HCT116 (cell line): ENCODE measurements around the gene DNLZ. TPM values are rescaled to one million over a fixed set of nuclear protein-coding genes. Genes with fewer than 3 reads are reported as not detected.
"Not testable (repeated sequence)": the region's sequence is repeated elsewhere in the genome, so short reads cannot be mapped to it uniquely, and the experiment has no call there.

ENCODE experiments used
- ATAC-seq: fragments of 200-7000 bp; cut with Tn5 transposase; 2 replicates; pipeline ENCODE4 v1.9.1; 2020; ENCODE audit warnings: mild to moderate bottlenecking, moderate library complexity
- BruUV-seq: library from RNA; stranded (reverse); fragments of 400-500 nt; replicated peaks from 2 replicates; lab custom pipeline; 2021; lab: Mats Ljungman, UMichigan
- CTCF ChIA-PET: fragments of 300-600 bp; sonication (Branson Sonifier 250); formaldehyde crosslinking; loops from one replicate; lab custom pipeline; 2021; ENCODE audit warnings: antibody characterized with exemption; lab: Charles Lee
- POLR2A ChIA-PET: fragments of 300-600, 350-600 bp; sonication (Branson Sonifier 250); formaldehyde crosslinking; loops from one replicate; lab custom pipeline; 2021; ENCODE audit warnings: antibody characterized with exemption; lab: Charles Lee
- RAD21 ChIA-PET, 2 experiments: fragments of 300-600 bp; sonication (Branson Sonifier 250); formaldehyde crosslinking; loops; one replicate each; lab custom pipeline; 2023; ENCODE audit warnings: low total read pairs in 2 of 2; ENCODE audit not compliant: uncharacterized antibody in 2 of 2, unreplicated experiment in 2 of 2, low non-redundant PET in 1 of 2; lab: Charles Lee
- DNase-seq: peaks from one replicate; pipeline ENCODE4 v3.0.0-alpha.2; 2010; ENCODE audit warnings: low read depth, low spot score
- H2AFZ ChIP-seq: fragments of 200-600 bp; shearing (Covaris generic), sonication (generic); 2 replicates; pipeline ENCODE4 v1.6.1; 2017; ENCODE audit warnings: low read depth, mixed run types, mixed read lengths, antibody characterized with exemption, low read length; ENCODE audit not compliant: poor library complexity, severe bottlenecking
- H3K27ac ChIP-seq: 2 replicates; pipeline ENCODE4 v1.5.1; 2012; ENCODE audit warnings: low read depth, low read length
- H3K27me3 ChIP-seq: fragments of 200-600 bp; sonication (generic); 2 replicates; pipeline ENCODE4 v1.6.1; 2016; ENCODE audit warnings: mixed run types, low read length, mixed read lengths; ENCODE audit not compliant: insufficient read depth
- H3K36me3 ChIP-seq, 2 experiments: fragments of 200-500 bp in 1 of 2; fragments of 200-600 bp in 1 of 2; sonication (Bioruptor generic) in 1 of 2; sonication (generic) in 1 of 2; 2 replicates each; pipeline versions ENCODE4 v1.5.1 to v1.6.1; 2014 to 2016; ENCODE audit warnings: low read length in 2 of 2, inconsistent platforms in 1 of 2, mixed read lengths in 1 of 2, mixed run types in 1 of 2; ENCODE audit not compliant: insufficient read depth in 2 of 2, control insufficient read depth in 1 of 2
- H3K4me1 ChIP-seq, 2 experiments: fragments of 200-600 bp in 1 of 2; sonication (generic) in 1 of 2; 2 replicates each; pipeline versions ENCODE4 v1.5.1 to v1.6.1; 2012 to 2017; ENCODE audit warnings: low read length in 2 of 2, inconsistent platforms in 1 of 2, mild to moderate bottlenecking in 1 of 2, mixed read lengths in 1 of 2, mixed run types in 1 of 2, moderate library complexity in 1 of 2; ENCODE audit not compliant: insufficient read depth in 2 of 2, control insufficient read depth in 1 of 2
- H3K4me2 ChIP-seq: fragments of 200-600 bp; sonication (generic); 2 replicates; pipeline ENCODE4 v1.6.1; 2017; ENCODE audit warnings: mixed run types, low read length, mixed read lengths
- H3K4me3 ChIP-seq, 2 experiments: fragments of 200-600 bp in 1 of 2; sonication (generic) in 1 of 2; replicated peaks in 1 of 2; 2 replicates each; pipeline ENCODE4 v1.5.1; 2011 to 2016; ENCODE audit warnings: low read length in 2 of 2, control low read depth in 1 of 2, low read depth in 1 of 2, mild to moderate bottlenecking in 1 of 2, mixed read lengths in 1 of 2, mixed run types in 1 of 2
- H3K79me2 ChIP-seq: fragments of 200-600 bp; sonication (generic); 2 replicates; pipeline ENCODE4 v1.6.1; 2017; ENCODE audit warnings: mild to moderate bottlenecking, mixed run types, low read length, moderate library complexity, mixed read lengths; ENCODE audit not compliant: insufficient read depth
- H3K9ac ChIP-seq: fragments of 200-600 bp; sonication (generic); 2 replicates; pipeline ENCODE4 v1.6.1; 2016; ENCODE audit warnings: low read length, mixed read lengths
- H3K9me2 ChIP-seq: fragments of 200-600 bp; sonication (generic), shearing (Covaris generic); 2 replicates; pipeline ENCODE4 v1.6.1; 2017; ENCODE audit warnings: mixed run types, mild to moderate bottlenecking, moderate library complexity; ENCODE audit not compliant: insufficient read depth
- H3K9me3 ChIP-seq, 2 experiments: fragments of 200-500 bp in 1 of 2; fragments of 200-600 bp in 1 of 2; sonication (Bioruptor generic) in 1 of 2; sonication (generic) in 1 of 2; 2 replicates each; pipeline ENCODE4 v1.6.1; 2014 to 2017; ENCODE audit warnings: low read length in 2 of 2, mixed read lengths in 2 of 2, inconsistent platforms in 1 of 2, low read depth in 1 of 2, mild to moderate bottlenecking in 1 of 2, mixed run types in 1 of 2, moderate library complexity in 1 of 2; ENCODE audit not compliant: control insufficient read depth in 1 of 2, insufficient read depth in 1 of 2
- H4K20me1 ChIP-seq: fragments of 200-600 bp; sonication (generic), shearing (Covaris generic); 2 replicates; pipeline ENCODE4 v1.6.1; 2017; ENCODE audit warnings: mixed run types, mild to moderate bottlenecking, moderate library complexity; ENCODE audit not compliant: insufficient read depth
- EGR1 ChIP-seq: IDR thresholded peaks from 2 replicates; pipeline ENCODE4 v1.6.1; 2012; ENCODE audit warnings: low read depth
- EZH2 ChIP-seq: fragments of 200-600 bp; sonication (generic); IDR thresholded peaks from 2 replicates; pipeline ENCODE4 v1.6.1; 2017; ENCODE audit warnings: antibody characterized with exemption, mixed run types
- EZH2phosphoT487 ChIP-seq: fragments of 200-600 bp; IDR thresholded peaks from 2 replicates; pipeline ENCODE4 v1.6.1; 2018; ENCODE audit warnings: antibody characterized with exemption, borderline replicate concordance
- JUND ChIP-seq: IDR thresholded peaks from 2 replicates; pipeline ENCODE4 v1.6.1; 2012
- POLR2A ChIP-seq: IDR thresholded peaks from 2 replicates; pipeline ENCODE4 v1.7.0; 2011; ENCODE audit warnings: borderline replicate concordance; ENCODE audit not compliant: insufficient read depth, insufficient read length; ENCODE audit errors: extremely low read depth
- POLR2AphosphoS5 ChIP-seq: IDR thresholded peaks from 2 replicates; pipeline ENCODE4 v1.6.1; 2011; ENCODE audit warnings: mild to moderate bottlenecking, low read depth, low read length, moderate library complexity
- SP1 ChIP-seq: IDR thresholded peaks from 2 replicates; pipeline ENCODE4 v1.6.1; 2012; ENCODE audit warnings: low read depth
- SRF ChIP-seq: IDR thresholded peaks from 2 replicates; pipeline ENCODE4 v1.6.1; 2012; ENCODE audit warnings: low read depth
- TCF7L2 ChIP-seq: IDR thresholded peaks from 2 replicates; pipeline ENCODE4 v1.7.0; 2011; ENCODE audit warnings: borderline replicate concordance, inconsistent platforms; ENCODE audit not compliant: insufficient read depth, insufficient read length; ENCODE audit errors: extremely low read depth
- YY1 ChIP-seq: IDR thresholded peaks from 2 replicates; pipeline ENCODE4 v1.6.1; 2011; ENCODE audit warnings: low read length, low read depth, moderate library complexity, mild to moderate bottlenecking; ENCODE audit not compliant: insufficient replicate concordance; ENCODE audit errors: extremely low read depth
- ZNF274 ChIP-seq: fragments of 200-500 bp; sonication (Bioruptor generic); IDR thresholded peaks from 2 replicates; pipeline ENCODE4 v1.6.1; 2014; ENCODE audit warnings: mild to moderate bottlenecking, low read depth, low read length, inconsistent platforms
- intact Hi-C: fragments of 100-400 bp; cut with micrococcal nuclease; formaldehyde crosslinking; loops from 2 replicates; pipeline ENCODE4 v1.10.0; 2022
- total RNA-seq: library from RNA; stranded (reverse); gene quantifications from one replicate; pipeline ENCODE4 v1.2.1, GENCODE V29; 2021; ENCODE audit not compliant: unreplicated experiment

Gene DNLZ
- total RNA-seq, 1 experiment from 2014 or later: 21.9 TPM

GRCh38 chr9:136321561-136321960 lies 42.0 kb downstream of the DNLZ start (continued):
- TF ChIP-seq TCF7L2 (no peak), EGR1 (no peak), YY1 (no peak), JUND (no peak), SP1 (no peak), POLR2A (no peak), POLR2AphosphoS5 (no peak), EZH2phosphoT487 (no peak), EZH2 (no peak), SRF (no peak), ZNF274 (no peak)

GRCh38 chr9:136320972-136321371 lies 42.6 kb downstream of the DNLZ start:
- ATAC-seq, H3K4me2 ChIP-seq, H3K79me2 ChIP-seq, RAD21 ChIA-PET, BruUV-seq, H3K9ac ChIP-seq, H3K9me3 ChIP-seq, DNase-seq, H2AFZ ChIP-seq, H3K9me2 ChIP-seq, POLR2A ChIA-PET, H3K36me3 ChIP-seq, H3K27ac ChIP-seq, H3K4me3 ChIP-seq, intact Hi-C loops, H3K27me3 ChIP-seq, H4K20me1 ChIP-seq: not testable (repeated sequence)
- peaks cover 0 to 19% of the 10 kb centered on the region in 2 experiments; a peak in 2 of 4 replicates for H3K4me1 ChIP-seq
- CTCF ChIA-PET: interaction anchor here (1.1 kb wide), 1 partner anchor 42 kb away, joined by 3 read pairs; no protein-coding TSS in a partner anchor

GRCh38 chr9:136319955-136320354 lies 43.6 kb downstream of the DNLZ start:
- H3K27me3 ChIP-seq, BruUV-seq, H4K20me1 ChIP-seq, H3K79me2 ChIP-seq, H3K9ac ChIP-seq, intact Hi-C loops, H3K4me3 ChIP-seq, H2AFZ ChIP-seq, ATAC-seq, H3K36me3 ChIP-seq, DNase-seq, H3K27ac ChIP-seq, RAD21 ChIA-PET, H3K9me2 ChIP-seq, H3K4me2 ChIP-seq, POLR2A ChIA-PET: not testable (repeated sequence)
- Histone ChIP-seq H3K4me1 (peaks cover 0 to 18% of the 10 kb centered on the region in 2 experiments; a peak in 2 of 4 replicates), H3K9me3 (peaks cover 5 to 16% of the 10 kb centered on the region in 2 experiments; a peak in 2 of 4 replicates)
- CTCF ChIA-PET: interaction anchor here (1.1 kb wide), 1 partner anchor 43 kb away, joined by 3 read pairs; no protein-coding TSS in a partner anchor

DNA sequence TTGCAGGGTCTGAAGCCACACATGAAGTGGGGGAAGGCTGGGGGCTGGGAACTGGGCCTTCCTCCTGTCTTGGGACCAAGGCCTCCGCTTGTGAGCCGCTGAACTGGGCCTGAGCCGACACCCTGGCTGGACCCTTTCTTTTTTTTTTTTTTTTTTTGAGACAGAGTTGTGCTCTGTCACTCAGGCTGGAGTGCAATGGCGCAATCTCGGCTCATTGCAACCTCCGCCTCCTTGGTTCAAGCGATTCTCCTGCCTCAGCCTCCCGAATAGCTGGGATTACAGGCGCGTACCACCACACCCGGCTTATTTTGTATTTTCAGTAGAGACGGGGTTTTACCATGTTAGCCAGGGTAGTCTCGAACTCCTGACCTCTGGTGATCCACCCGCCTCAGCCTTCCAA lies 44.3 kb downstream of the DNLZ start:
- POLR2A ChIA-PET, H4K20me1 ChIP-seq, H3K79me2 ChIP-seq, H3K9ac ChIP-seq, H3K36me3 ChIP-seq, ATAC-seq, intact Hi-C loops, H2AFZ ChIP-seq, BruUV-seq, CTCF ChIA-PET, H3K4me3 ChIP-seq, DNase-seq, H3K4me2 ChIP-seq, H3K27me3 ChIP-seq, H3K9me2 ChIP-seq, RAD21 ChIA-PET, H3K27ac ChIP-seq: not testable (repeated sequence)
- H3K4me1 ChIP-seq: peaks cover 0 to 11% of the 10 kb centered on the region in 2 experiments; a peak in 2 of 4 replicates
- H3K9me3 ChIP-seq: peaks cover 10 to 21% of the 10 kb centered on the region in 2 experiments; a peak in 2 of 4 replicates
